ENCODE data around the gene RNF145.

GRCh38 chr5:159181152-159181551, 28.2 kb downstream of the RNF145 start:
- TF ChIP-seq FOXM1 (IDR thresholded peaks at IDR 0.05; ENCODE audit: borderline replicate concordance, low read depth) = no peak
- no peak for TF ChIP-seq EP300 (IDR thresholded peaks at IDR 0.05; ENCODE audit: borderline replicate concordance)
- TF ChIP-seq YY1 (IDR thresholded peaks at IDR 0.05; ENCODE audit: low read depth) = no peak
- TF ChIP-seq TEAD4 (IDR thresholded peaks at IDR 0.05) = no peak
- no peak for TF ChIP-seq NFIC (IDR thresholded peaks at IDR 0.05)
- TF ChIP-seq REST (IDR thresholded peaks at IDR 0.05; ENCODE audit: low read depth) = no peak

All from Ishikawa (cell line).